B cell (primary cell): Measurements from ENCODE around the gene VWA8.

Experiments
- EZH2 ChIP-seq: IDR thresholded peaks from 2 replicates; pipeline ENCODE4 v1.6.1; 2012; ENCODE audit warnings: borderline replicate concordance, low read depth, mild to moderate bottlenecking, moderate library complexity, low read length; ENCODE audit not compliant: insufficient read depth, poor library complexity, severe bottlenecking
- TF ChIP-seq, protein P1 (sequence below): fragments of 200-600 bp; IDR thresholded peaks from one replicate; pipeline ENCODE4 v1.8.0; 2022; ENCODE audit warnings: antibody characterized with exemption, mild to moderate bottlenecking

DNA sequence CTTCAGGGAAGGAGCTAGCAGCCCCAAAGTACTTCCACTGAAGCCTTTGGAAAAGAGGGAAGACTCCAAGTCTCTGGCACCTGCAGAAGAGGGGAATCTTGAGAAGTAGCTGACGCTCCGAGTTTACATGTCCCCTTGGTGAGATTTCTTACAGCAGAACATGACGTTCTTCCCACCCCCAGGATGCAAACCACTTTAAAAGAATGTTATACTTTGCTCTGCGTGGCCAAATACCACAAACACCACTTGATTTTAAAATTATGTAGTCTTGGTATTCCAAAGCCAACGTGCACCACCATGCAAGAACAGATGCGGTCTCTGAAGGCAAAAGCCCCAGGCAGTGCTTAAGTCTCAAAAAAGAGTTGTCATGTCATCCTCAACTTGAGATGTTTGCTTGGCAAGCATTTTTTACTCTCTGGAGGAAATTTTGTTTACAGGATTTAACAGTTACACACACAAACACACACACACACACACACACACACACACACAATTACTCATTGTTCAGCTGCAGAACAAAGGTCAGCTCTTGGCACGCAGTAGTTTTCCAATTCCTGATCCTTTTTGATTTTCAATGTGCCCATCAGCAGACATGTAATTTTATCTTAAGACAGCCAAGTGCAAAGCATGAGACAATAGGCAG is 397.4 kb downstream of the VWA8 start:
- TF ChIP-seq, protein P1, sequence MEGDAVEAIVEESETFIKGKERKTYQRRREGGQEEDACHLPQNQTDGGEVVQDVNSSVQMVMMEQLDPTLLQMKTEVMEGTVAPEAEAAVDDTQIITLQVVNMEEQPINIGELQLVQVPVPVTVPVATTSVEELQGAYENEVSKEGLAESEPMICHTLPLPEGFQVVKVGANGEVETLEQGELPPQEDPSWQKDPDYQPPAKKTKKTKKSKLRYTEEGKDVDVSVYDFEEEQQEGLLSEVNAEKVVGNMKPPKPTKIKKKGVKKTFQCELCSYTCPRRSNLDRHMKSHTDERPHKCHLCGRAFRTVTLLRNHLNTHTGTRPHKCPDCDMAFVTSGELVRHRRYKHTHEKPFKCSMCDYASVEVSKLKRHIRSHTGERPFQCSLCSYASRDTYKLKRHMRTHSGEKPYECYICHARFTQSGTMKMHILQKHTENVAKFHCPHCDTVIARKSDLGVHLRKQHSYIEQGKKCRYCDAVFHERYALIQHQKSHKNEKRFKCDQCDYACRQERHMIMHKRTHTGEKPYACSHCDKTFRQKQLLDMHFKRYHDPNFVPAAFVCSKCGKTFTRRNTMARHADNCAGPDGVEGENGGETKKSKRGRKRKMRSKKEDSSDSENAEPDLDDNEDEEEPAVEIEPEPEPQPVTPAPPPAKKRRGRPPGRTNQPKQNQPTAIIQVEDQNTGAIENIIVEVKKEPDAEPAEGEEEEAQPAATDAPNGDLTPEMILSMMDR, result no peak
- TF ChIP-seq EZH2, result no peak
